T-cell (primary cell): Measurements from ENCODE around the gene IRX4. TPM values are rescaled to one million over a fixed set of nuclear protein-coding genes. Genes with fewer than 3 reads are reported as not detected.

ENCODE experiments used
- ATAC-seq, 4 experiments: fragments of 200-7000 bp in 3 of 4; fragments of 150-1000 bp in 1 of 4; cut with Tn5 transposase; replicated peaks in 1 of 4; 1 replicate in 3 of 4; 2 replicates in 1 of 4; pipeline ENCODE4 v1.10.0; 2021; ENCODE audit warnings: moderate library complexity in 3 of 4, mild to moderate bottlenecking in 2 of 4, moderate number of reproducible peaks in 1 of 4
- CTCF ChIA-PET, 2 donors: fragments of 300-600 bp; sonication (Branson Sonifier 250); formaldehyde crosslinking; loops; one replicate each; lab custom pipeline; 2022; ENCODE audit warnings: antibody characterized with exemption in 2 of 2; lab: Charles Lee
- POLR2A ChIA-PET, 2 donors: fragments of 300-600 bp; sonication (Branson Sonifier 250); formaldehyde crosslinking; loops; one replicate each; lab custom pipeline; 2022; ENCODE audit warnings: antibody characterized with exemption in 2 of 2; lab: Charles Lee
- DNase-seq, 35 experiments: peaks; one replicate each; pipeline versions ENCODE4 v3.0.0 to v3.0.0-alpha.2; 2013 to 2023
- H3K27ac ChIP-seq: one replicate; pipeline ENCODE4 v1.5.1; 2013; ENCODE audit warnings: low read length
- H3K27me3 ChIP-seq, 2 experiments: replicated peaks in 1 of 2; 1 replicate in 1 of 2; 2 replicates in 1 of 2; pipeline versions ENCODE4 v1.6.1 to v1.7.0; 2013; ENCODE audit warnings: low read length in 1 of 2, mixed read lengths in 1 of 2; ENCODE audit not compliant: control insufficient read depth in 2 of 2, insufficient read depth in 2 of 2; ENCODE audit errors: extremely low read depth in 1 of 2
- H3K36me3 ChIP-seq, 2 donors: 1 replicate in 1 of 2; 2 replicates in 1 of 2; pipeline versions ENCODE4 v1.6.1 to v1.7.0; 2013; ENCODE audit warnings: low read length in 1 of 2; ENCODE audit not compliant: control insufficient read depth in 2 of 2, insufficient read depth in 1 of 2; ENCODE audit errors: extremely low read depth in 1 of 2
- H3K4me1 ChIP-seq, 2 experiments: 1 replicate in 1 of 2; 2 replicates in 1 of 2; pipeline versions ENCODE4 v1.6.1 to v1.7.0; 2013; ENCODE audit warnings: low read length in 2 of 2, mixed read lengths in 1 of 2; ENCODE audit not compliant: insufficient read depth in 2 of 2, control insufficient read depth in 1 of 2; ENCODE audit errors: extremely low read depth in 1 of 2
- H3K4me3 ChIP-seq, 2 donors: 1 replicate in 1 of 2; 2 replicates in 1 of 2; pipeline versions ENCODE4 v1.5.1 to v1.7.0; 2013; ENCODE audit warnings: mild to moderate bottlenecking in 2 of 2, low read length in 1 of 2, moderate library complexity in 1 of 2; ENCODE audit not compliant: control insufficient read depth in 1 of 2; ENCODE audit errors: extremely low read depth in 1 of 2
- H3K9me3 ChIP-seq: 2 replicates; pipeline ENCODE4 v1.7.0; 2013
- H3K27ac Mint-ChIP-seq, 2 donors: one replicate each; pipeline ENCODE4 v1.8.0; 2020 to 2021; ENCODE audit warnings: mild to moderate bottlenecking in 2 of 2, mixed read lengths in 2 of 2
- H3K27me3 Mint-ChIP-seq, 2 donors: one replicate each; pipeline ENCODE4 v1.8.0; 2021 to 2022; ENCODE audit warnings: mixed read lengths in 2 of 2
- H3K36me3 Mint-ChIP-seq: one replicate; pipeline ENCODE4 v1.8.0; 2021; ENCODE audit warnings: mixed read lengths
- H3K4me1 Mint-ChIP-seq, 3 donors: one replicate each; pipeline ENCODE4 v1.8.0; 2020 to 2022; ENCODE audit warnings: mixed read lengths in 3 of 3, mild to moderate bottlenecking in 1 of 3
- H3K4me3 Mint-ChIP-seq, 3 donors: one replicate each; pipeline ENCODE4 v1.8.0; 2020 to 2022; ENCODE audit warnings: mild to moderate bottlenecking in 3 of 3, mixed read lengths in 3 of 3, moderate library complexity in 3 of 3
- H3K9me3 Mint-ChIP-seq, 3 donors: one replicate each; pipeline ENCODE4 v1.8.0; 2020 to 2022; ENCODE audit warnings: mixed read lengths in 3 of 3
- WGBS: methylation state at CpG from one replicate; pipeline ENCODE4 v1.1.5; 2013; ENCODE audit warnings: missing lambda C conversion rate; ENCODE audit not compliant: insufficient coverage; 5-methylcytosine and 5-hydroxymethylcytosine counted together
- total RNA-seq, 35 experiments: library from RNA in 6 of 35; stranded (reverse) in 6 of 35; fragments of 120-200 nt in 1 of 35; gene quantifications; one replicate each; pipeline versions ENCODE4 v1.2.1 to v1.2.4 and lab custom pipeline; 2013 to 2026

Gene IRX4
- total RNA-seq, 5 donors from 2014 or later (not counting 1 experiment from before 2014, with no cell fraction given): not detected

- no peak for ATAC-seq
- Mint-ChIP-seq H3K4me3 (no peak overlapping the region), H3K27me3 (peaks cover 30 to 65% of the 10 kb centered on the region in 2 donors), H3K9me3 (no peaks in the 10 kb centered on the region), H3K27ac (no peak overlapping the region), H3K4me1 (no peaks in the 10 kb centered on the region), H3K36me3 (no peaks in the 10 kb centered on the region)
- Histone ChIP-seq H3K27me3 (peaks cover 0 to 70% of the 10 kb centered on the region in 2 experiments), H3K4me3 (no peak overlapping the region), H3K9me3 (no peaks in the 10 kb centered on the region), H3K4me1 (peaks cover 0 to 3% of the 10 kb centered on the region in 2 experiments), H3K27ac (no peak overlapping the region), H3K36me3 (no peaks in the 10 kb centered on the region)
- no peak for DNase-seq
- whole genome bisulfite sequencing: 54% methylated on average over 29 of the region's 29 CpGs
- ChIA-PET CTCF (no interaction called here), POLR2A (no interaction called here)
Measured at GRCh38 chr5:1850324-1851154, 32.2 kb downstream of the IRX4 start.

GRCh38 chr5:1847611-1848010 lies 35.1 kb downstream of the IRX4 start:
- Histone ChIP-seq H3K27ac (no peak overlapping the region), H3K4me3 (no peak overlapping the region), H3K9me3 (no peaks in the 10 kb centered on the region), H3K4me1 (peaks cover 0 to 3% of the 10 kb centered on the region in 2 experiments), H3K27me3 (peaks cover 0 to 44% of the 10 kb centered on the region in 2 experiments), H3K36me3 (no peaks in the 10 kb centered on the region)
- ChIA-PET POLR2A (no interaction called here), CTCF (no interaction called here)
- no peaks in the 10 kb centered on the region for H3K36me3 Mint-ChIP-seq
- no peak overlapping the region for H3K27ac Mint-ChIP-seq
- H3K27me3 Mint-ChIP-seq: peaks cover 14 to 46% of the 10 kb centered on the region in 2 donors
- DNase-seq (no peak), ATAC-seq (no peak)
- H3K4me3 Mint-ChIP-seq: no peak overlapping the region
- WGBS: 74% methylated on average over 9 of the region's 9 CpGs
- H3K4me1 Mint-ChIP-seq: no peaks in the 10 kb centered on the region
- H3K9me3 Mint-ChIP-seq: no peaks in the 10 kb centered on the region

DNA sequence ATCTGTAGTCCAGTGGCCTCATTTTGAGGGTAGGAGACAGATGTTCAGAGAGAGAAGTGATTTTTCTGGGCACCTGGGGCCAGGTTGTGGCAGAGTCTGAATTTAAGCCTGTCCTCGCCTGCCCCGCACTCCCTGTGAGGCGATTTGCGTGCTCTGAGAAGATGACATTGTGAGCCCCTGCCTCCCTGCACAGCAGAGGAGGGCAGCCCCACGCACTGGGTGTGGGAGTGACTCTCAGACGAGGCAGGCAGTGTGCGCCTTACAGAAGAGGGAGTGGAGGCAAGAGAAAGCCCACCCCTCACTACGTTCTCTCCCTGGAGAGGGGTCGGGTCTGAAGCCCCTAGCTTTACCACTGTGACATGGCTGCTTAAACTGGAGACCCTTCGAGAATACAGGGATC lies 35.7 kb downstream of the IRX4 start:
- Histone ChIP-seq H3K27ac (no peak overlapping the region), H3K27me3 (peaks cover 0 to 39% of the 10 kb centered on the region in 2 experiments), H3K4me1 (peaks cover 0 to 3% of the 10 kb centered on the region in 2 experiments), H3K9me3 (no peaks in the 10 kb centered on the region), H3K36me3 (no peaks in the 10 kb centered on the region), H3K4me3 (no peak overlapping the region)
- ATAC-seq (no peak), DNase-seq (no peak)
- CTCF ChIA-PET: no interaction called here
- POLR2A ChIA-PET: no interaction called here
- Mint-ChIP-seq H3K9me3 (no peaks in the 10 kb centered on the region), H3K4me1 (no peaks in the 10 kb centered on the region), H3K4me3 (no peak overlapping the region), H3K27me3 (peaks cover 14 to 50% of the 10 kb centered on the region in 2 donors), H3K36me3 (no peaks in the 10 kb centered on the region), H3K27ac (no peak overlapping the region)
- 100% methylated on average over 1 of the region's 10 CpGs for WGBS

- no peak overlapping the region for H3K4me3 Mint-ChIP-seq
- Histone ChIP-seq H3K4me3 (no peak overlapping the region), H3K36me3 (no peaks in the 10 kb centered on the region), H3K9me3 (no peaks in the 10 kb centered on the region), H3K27ac (no peak overlapping the region), H3K4me1 (peaks cover 0 to 2% of the 10 kb centered on the region in 2 experiments), H3K27me3 (peaks cover 0 to 34% of the 10 kb centered on the region in 2 experiments)
- POLR2A ChIA-PET: no interaction called here
- H3K4me1 Mint-ChIP-seq: no peaks in the 10 kb centered on the region
- no peak overlapping the region for H3K27ac Mint-ChIP-seq
- no peak for ATAC-seq
- 88% methylated on average over 13 of the region's 13 CpGs for WGBS
- H3K9me3 Mint-ChIP-seq: no peaks in the 10 kb centered on the region
- no peaks in the 10 kb centered on the region for H3K36me3 Mint-ChIP-seq
- DNase-seq: no peak
- H3K27me3 Mint-ChIP-seq: peaks cover 12 to 49% of the 10 kb centered on the region in 2 donors
- CTCF ChIA-PET: no interaction called here
Measured at GRCh38 chr5:1846583-1846982, 36.1 kb downstream of the IRX4 start.

DNA sequence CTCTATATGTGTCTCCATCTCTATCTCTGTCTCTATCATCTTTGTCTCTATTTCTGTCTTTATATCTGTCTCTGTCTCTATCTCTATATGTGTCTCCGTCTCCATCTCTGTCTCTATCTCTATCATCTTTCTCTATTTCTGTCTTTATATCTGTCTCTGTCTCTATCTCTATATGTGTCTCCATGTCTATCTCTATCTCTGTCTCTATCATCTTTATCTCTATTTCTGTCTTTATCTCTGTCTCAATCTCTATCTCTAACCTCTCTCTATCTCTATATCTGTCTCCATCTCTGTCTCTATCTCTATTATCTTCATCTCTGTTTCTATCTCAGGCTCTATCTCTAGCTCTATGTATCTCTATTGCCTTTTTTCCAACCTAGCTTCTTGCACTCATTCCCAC lies 37.0 kb downstream of the IRX4 start:
- Histone ChIP-seq H3K9me3 (no peaks in the 10 kb centered on the region), H3K27ac (no peak overlapping the region), H3K4me3 (no peak overlapping the region), H3K36me3 (no peaks in the 10 kb centered on the region), H3K4me1 (no peaks in the 10 kb centered on the region), H3K27me3 (peaks cover 0 to 34% of the 10 kb centered on the region in 2 experiments)
- H3K27me3 Mint-ChIP-seq: peaks cover 10 to 50% of the 10 kb centered on the region in 2 donors
- no peaks in the 10 kb centered on the region for H3K36me3 Mint-ChIP-seq
- ATAC-seq (no peak), DNase-seq (no peak)
- H3K4me3 Mint-ChIP-seq: no peak overlapping the region
- H3K27ac Mint-ChIP-seq: no peak overlapping the region
- 93% methylated on average over 1 of the region's 1 CpG for WGBS
- H3K4me1 Mint-ChIP-seq: no peaks in the 10 kb centered on the region
- ChIA-PET POLR2A (no interaction called here), CTCF (no interaction called here)
- no peaks in the 10 kb centered on the region for H3K9me3 Mint-ChIP-seq

DNA sequence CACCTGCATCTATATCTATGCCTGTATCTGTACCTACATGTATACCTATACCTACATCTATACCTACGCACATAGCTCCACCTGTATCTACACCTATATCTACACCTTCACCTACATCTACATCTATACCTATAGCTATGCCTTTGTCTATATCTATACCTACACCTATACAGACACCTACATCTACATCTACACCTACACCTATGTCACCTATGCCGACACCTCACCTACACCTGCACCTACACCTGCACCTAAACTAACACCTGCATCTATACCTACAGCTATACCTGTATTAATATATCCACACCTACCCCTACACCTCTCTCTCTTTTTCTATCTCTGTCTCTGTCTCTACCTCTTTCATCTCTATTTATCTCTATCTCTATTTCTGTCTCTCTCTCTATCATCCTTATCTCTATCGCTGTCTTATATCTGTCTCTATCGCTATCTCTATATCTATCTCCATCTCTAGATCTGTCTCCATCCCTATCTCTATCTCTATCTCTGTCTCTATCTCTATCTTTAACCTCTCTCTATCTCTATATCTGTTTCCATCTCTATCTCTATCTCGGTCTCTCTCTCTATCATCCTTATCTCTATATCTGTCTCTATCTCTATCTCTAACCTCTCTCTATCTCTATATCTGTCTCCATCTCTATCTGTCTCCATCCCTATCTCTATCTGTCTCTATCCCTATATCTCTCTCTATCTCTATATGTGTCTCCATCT lies 37.9 kb downstream of the IRX4 start:
- Histone ChIP-seq H3K27ac (no peak overlapping the region), H3K4me3 (no peak overlapping the region), H3K4me1 (no peaks in the 10 kb centered on the region), H3K27me3 (peaks cover 0 to 36% of the 10 kb centered on the region in 2 experiments), H3K36me3 (no peaks in the 10 kb centered on the region), H3K9me3 (no peaks in the 10 kb centered on the region)
- H3K4me1 Mint-ChIP-seq: no peaks in the 10 kb centered on the region
- no peaks in the 10 kb centered on the region for H3K9me3 Mint-ChIP-seq
- ChIA-PET CTCF (no interaction called here), POLR2A (no interaction called here)
- H3K27me3 Mint-ChIP-seq: peaks cover 14 to 51% of the 10 kb centered on the region in 2 donors
- H3K27ac Mint-ChIP-seq: no peak overlapping the region
- 90% methylated on average over 5 of the region's 5 CpGs for WGBS
- ATAC-seq (no peak), DNase-seq (no peak)
- H3K36me3 Mint-ChIP-seq: no peaks in the 10 kb centered on the region
- H3K4me3 Mint-ChIP-seq: no peak overlapping the region
